Endothelial cell of umbilical vein (primary cell): ENCODE data around the gene SLAMF1.

Experiments
- CTCF ChIP-seq, 2 donors: IDR thresholded peaks; 1 replicate in 1 of 2; 2 replicates in 1 of 2; pipeline ENCODE4 v1.5.1; 2011; ENCODE audit warnings: low read length in 2 of 2, mild to moderate bottlenecking in 2 of 2, moderate library complexity in 2 of 2, control low read depth in 1 of 2, inconsistent platforms in 1 of 2, low read depth in 1 of 2; ENCODE audit not compliant: insufficient read depth in 1 of 2; ENCODE audit errors: extremely low read depth in 1 of 2
- EZH2 ChIP-seq: IDR thresholded peaks from 2 replicates; pipeline ENCODE4 v1.6.1; 2012; ENCODE audit warnings: borderline replicate concordance, low read depth, mild to moderate bottlenecking, moderate library complexity, low read length, inconsistent platforms; ENCODE audit not compliant: severe bottlenecking
- JUN ChIP-seq: IDR thresholded peaks from 2 replicates; pipeline ENCODE4 v1.6.1; 2011; ENCODE audit warnings: borderline replicate concordance, low read depth; ENCODE audit not compliant: insufficient read length, insufficient read depth
- POLR2AphosphoS5 ChIP-seq: IDR thresholded peaks from 2 replicates; pipeline ENCODE4 v1.6.1; 2012; ENCODE audit warnings: low read depth, mild to moderate bottlenecking, control low read depth, low read length, moderate library complexity; ENCODE audit not compliant: insufficient read depth
- TF ChIP-seq, protein P1 (sequence below): IDR thresholded peaks from 2 replicates; pipeline ENCODE4 v1.6.1; 2011; ENCODE audit not compliant: insufficient read depth, insufficient read length

- TF ChIP-seq CTCF (IDR thresholded peaks at IDR 0.05; ENCODE audit: extremely low read depth in 1 of 2, insufficient read depth in 1 of 2, low read depth in 1 of 2, low read length in 2 of 2) (no peak), POLR2AphosphoS5 (no peak), EZH2 (no peak), JUN (no peak)
- TF ChIP-seq, protein P1, sequence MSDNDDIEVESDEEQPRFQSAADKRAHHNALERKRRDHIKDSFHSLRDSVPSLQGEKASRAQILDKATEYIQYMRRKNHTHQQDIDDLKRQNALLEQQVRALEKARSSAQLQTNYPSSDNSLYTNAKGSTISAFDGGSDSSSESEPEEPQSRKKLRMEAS, result no peak
These were observed 49.8 kb downstream of the SLAMF1 start for GRCh38 chr1:160597051-160597450.
